ENCODE measurements around the gene TRIP13. TPM values are rescaled to one million over a fixed set of nuclear protein-coding genes. Genes with fewer than 3 reads are reported as not detected.
"Not testable (repeated sequence)": the region's sequence is repeated elsewhere in the genome, so short reads cannot be mapped to it uniquely, and the experiment has no call there.

The TRIP13 gene
- polyA plus RNA-seq, 1 donor from 2014 or later = 2.1 TPM

DNA sequence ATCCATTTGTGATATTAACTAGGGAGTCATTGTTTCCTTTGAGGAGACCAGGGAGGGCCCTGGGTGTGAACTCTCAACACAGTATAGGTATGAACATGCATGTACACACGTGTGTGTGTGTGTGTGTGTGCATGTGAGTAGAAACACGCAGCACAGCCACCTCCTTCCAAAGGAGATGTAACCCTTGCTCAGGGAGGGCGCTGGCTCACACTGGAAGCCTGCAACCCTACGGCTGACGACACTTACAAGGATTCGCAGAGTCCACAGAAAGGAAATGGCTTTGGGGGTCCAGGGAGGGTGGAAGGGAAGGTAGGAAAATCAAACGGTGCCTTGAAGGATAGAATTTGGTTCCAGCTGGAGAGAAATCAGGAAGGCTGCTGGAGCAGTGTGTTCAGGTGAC is 21.9 kb downstream of the TRIP13 start:
- no peak for TF ChIP-seq POLR2AphosphoS5 (IDR thresholded peaks at IDR 0.05)
- TF ChIP-seq, protein P1, sequence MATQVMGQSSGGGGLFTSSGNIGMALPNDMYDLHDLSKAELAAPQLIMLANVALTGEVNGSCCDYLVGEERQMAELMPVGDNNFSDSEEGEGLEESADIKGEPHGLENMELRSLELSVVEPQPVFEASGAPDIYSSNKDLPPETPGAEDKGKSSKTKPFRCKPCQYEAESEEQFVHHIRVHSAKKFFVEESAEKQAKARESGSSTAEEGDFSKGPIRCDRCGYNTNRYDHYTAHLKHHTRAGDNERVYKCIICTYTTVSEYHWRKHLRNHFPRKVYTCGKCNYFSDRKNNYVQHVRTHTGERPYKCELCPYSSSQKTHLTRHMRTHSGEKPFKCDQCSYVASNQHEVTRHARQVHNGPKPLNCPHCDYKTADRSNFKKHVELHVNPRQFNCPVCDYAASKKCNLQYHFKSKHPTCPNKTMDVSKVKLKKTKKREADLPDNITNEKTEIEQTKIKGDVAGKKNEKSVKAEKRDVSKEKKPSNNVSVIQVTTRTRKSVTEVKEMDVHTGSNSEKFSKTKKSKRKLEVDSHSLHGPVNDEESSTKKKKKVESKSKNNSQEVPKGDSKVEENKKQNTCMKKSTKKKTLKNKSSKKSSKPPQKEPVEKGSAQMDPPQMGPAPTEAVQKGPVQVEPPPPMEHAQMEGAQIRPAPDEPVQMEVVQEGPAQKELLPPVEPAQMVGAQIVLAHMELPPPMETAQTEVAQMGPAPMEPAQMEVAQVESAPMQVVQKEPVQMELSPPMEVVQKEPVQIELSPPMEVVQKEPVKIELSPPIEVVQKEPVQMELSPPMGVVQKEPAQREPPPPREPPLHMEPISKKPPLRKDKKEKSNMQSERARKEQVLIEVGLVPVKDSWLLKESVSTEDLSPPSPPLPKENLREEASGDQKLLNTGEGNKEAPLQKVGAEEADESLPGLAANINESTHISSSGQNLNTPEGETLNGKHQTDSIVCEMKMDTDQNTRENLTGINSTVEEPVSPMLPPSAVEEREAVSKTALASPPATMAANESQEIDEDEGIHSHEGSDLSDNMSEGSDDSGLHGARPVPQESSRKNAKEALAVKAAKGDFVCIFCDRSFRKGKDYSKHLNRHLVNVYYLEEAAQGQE (IDR thresholded peaks at IDR 0.05; ENCODE audit: borderline replicate concordance) = no peak
- TF ChIP-seq, protein P2, sequence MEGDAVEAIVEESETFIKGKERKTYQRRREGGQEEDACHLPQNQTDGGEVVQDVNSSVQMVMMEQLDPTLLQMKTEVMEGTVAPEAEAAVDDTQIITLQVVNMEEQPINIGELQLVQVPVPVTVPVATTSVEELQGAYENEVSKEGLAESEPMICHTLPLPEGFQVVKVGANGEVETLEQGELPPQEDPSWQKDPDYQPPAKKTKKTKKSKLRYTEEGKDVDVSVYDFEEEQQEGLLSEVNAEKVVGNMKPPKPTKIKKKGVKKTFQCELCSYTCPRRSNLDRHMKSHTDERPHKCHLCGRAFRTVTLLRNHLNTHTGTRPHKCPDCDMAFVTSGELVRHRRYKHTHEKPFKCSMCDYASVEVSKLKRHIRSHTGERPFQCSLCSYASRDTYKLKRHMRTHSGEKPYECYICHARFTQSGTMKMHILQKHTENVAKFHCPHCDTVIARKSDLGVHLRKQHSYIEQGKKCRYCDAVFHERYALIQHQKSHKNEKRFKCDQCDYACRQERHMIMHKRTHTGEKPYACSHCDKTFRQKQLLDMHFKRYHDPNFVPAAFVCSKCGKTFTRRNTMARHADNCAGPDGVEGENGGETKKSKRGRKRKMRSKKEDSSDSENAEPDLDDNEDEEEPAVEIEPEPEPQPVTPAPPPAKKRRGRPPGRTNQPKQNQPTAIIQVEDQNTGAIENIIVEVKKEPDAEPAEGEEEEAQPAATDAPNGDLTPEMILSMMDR (IDR thresholded peaks at IDR 0.05; ENCODE audit: poor library complexity, severe bottlenecking) = no peak
- no peak for TF ChIP-seq TAF1 (IDR thresholded peaks at IDR 0.05; ENCODE audit: low read depth)
- TF ChIP-seq RAD21 (conservative IDR thresholded peaks at IDR 0.05) = no peak
- no peak for TF ChIP-seq SMC3 (conservative IDR thresholded peaks at IDR 0.05; ENCODE audit: poor library complexity)
- H3K9me3 ChIP-seq (ENCODE audit: low read length) = no peaks in the 10 kb centered on the region
- H3K4me3 ChIP-seq (ENCODE audit: low read length) = no peak overlapping the region
- H3K27me3 ChIP-seq (ENCODE audit: insufficient read depth, low read depth, low read length) = no peaks in the 10 kb centered on the region
- H3K27ac ChIP-seq (ENCODE audit: low read length) = no peak overlapping the region
- H3K9ac ChIP-seq (ENCODE audit: low read length) = no peak overlapping the region
- no peaks in the 10 kb centered on the region for H3K79me2 ChIP-seq (replicated peaks; ENCODE audit: insufficient read depth, low read length)
- no peaks in the 10 kb centered on the region for H3F3A ChIP-seq (ENCODE audit: insufficient read depth, low read length, poor library complexity, severe bottlenecking)
- H4K20me1 ChIP-seq (ENCODE audit: insufficient read depth) = no peaks in the 10 kb centered on the region
- H2AFZ ChIP-seq (ENCODE audit: low read depth, low read length) = no peak overlapping the region
- H3K4me2 ChIP-seq (ENCODE audit: low read length) = no peak overlapping the region
- H3K9me2 ChIP-seq (ENCODE audit: insufficient read depth, low read length) = no peaks in the 10 kb centered on the region
- no peaks in the 10 kb centered on the region for H3K36me3 ChIP-seq (ENCODE audit: insufficient read depth, low read length)

DNA sequence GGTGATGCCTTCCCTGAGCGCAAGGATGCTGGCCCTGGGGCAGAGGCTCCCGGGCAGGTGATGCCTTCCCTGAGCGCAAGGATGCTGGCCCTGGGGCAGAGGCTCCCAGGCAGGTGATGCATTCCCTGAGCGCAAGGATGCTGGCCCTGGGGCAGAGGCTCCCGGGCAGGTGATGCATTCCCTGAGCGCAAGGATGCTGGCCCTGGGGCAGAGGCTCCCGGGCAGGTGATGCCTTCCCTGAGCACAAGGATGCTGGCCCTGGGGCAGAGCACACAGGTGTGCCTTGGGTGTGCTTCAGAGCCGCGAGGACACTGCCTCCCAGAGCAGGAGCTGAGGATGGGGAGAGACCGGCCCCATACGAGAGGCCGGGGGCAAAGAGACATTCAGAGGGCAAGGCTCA is 22.7 kb downstream of the TRIP13 start:
- not testable (repeated sequence) for H3K9ac ChIP-seq (ENCODE audit: low read length); H2AFZ ChIP-seq (ENCODE audit: low read depth, low read length); H4K20me1 ChIP-seq (ENCODE audit: insufficient read depth); H3K27ac ChIP-seq (ENCODE audit: low read length); H3K79me2 ChIP-seq (replicated peaks; ENCODE audit: insufficient read depth, low read length); H3K9me2 ChIP-seq (ENCODE audit: insufficient read depth, low read length); H3K27me3 ChIP-seq (ENCODE audit: insufficient read depth, low read depth, low read length); H3K9me3 ChIP-seq (ENCODE audit: low read length); H3K4me2 ChIP-seq (ENCODE audit: low read length); H3K4me3 ChIP-seq (ENCODE audit: low read length); H3K36me3 ChIP-seq (ENCODE audit: insufficient read depth, low read length); H3F3A ChIP-seq (ENCODE audit: insufficient read depth, low read length, poor library complexity, severe bottlenecking)

DNA sequence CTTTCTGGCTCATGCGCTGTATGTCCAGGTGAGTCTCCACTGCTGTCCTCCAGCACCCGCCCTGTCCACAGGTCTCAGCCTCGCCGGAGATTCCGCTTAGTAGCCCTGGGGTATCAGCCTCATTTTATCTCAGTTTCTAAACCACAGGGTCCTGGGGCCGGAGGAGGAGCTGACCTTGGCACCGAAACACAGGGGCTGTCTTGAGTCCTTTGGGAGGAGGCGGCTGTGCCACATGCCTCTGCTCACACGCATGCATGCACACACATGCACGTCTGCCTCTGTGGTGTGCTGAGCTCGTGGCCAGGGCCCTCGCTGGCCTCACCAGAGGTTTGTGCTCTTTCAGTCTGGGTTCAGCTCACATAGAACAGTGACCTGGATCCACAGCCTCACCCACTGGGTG is 23.3 kb downstream of the TRIP13 start:
- H3K9me2 ChIP-seq (ENCODE audit: insufficient read depth, low read length) = no peaks in the 10 kb centered on the region
- no peaks in the 10 kb centered on the region for H4K20me1 ChIP-seq (ENCODE audit: insufficient read depth)
- no peaks in the 10 kb centered on the region for H3K27me3 ChIP-seq (ENCODE audit: insufficient read depth, low read depth, low read length)
- no peak overlapping the region for H3K9ac ChIP-seq (ENCODE audit: low read length)
- H3K36me3 ChIP-seq (ENCODE audit: insufficient read depth, low read length) = no peaks in the 10 kb centered on the region
- no peaks in the 10 kb centered on the region for H3K79me2 ChIP-seq (replicated peaks; ENCODE audit: insufficient read depth, low read length)
- H3K27ac ChIP-seq (ENCODE audit: low read length) = no peak overlapping the region
- no peak overlapping the region for H3K4me2 ChIP-seq (ENCODE audit: low read length)
- TF ChIP-seq MXI1 (conservative IDR thresholded peaks at IDR 0.05; ENCODE audit: poor library complexity, severe bottlenecking) (no peak), TAF1 (IDR thresholded peaks at IDR 0.05; ENCODE audit: low read depth) (no peak), EP300 (conservative IDR thresholded peaks at IDR 0.05; ENCODE audit: poor library complexity, severe bottlenecking) (no peak), EZH2 (IDR thresholded peaks at IDR 0.05; ENCODE audit: borderline replicate concordance, insufficient read depth, low read length, poor library complexity, severe bottlenecking) (no peak), POLR2AphosphoS5 (IDR thresholded peaks at IDR 0.05) (no peak), RAD21 (conservative IDR thresholded peaks at IDR 0.05) (no peak), SMC3 (conservative IDR thresholded peaks at IDR 0.05; ENCODE audit: poor library complexity) (no peak)
- TF ChIP-seq, protein P1 (IDR thresholded peaks at IDR 0.05; ENCODE audit: borderline replicate concordance) = no peak
- TF ChIP-seq, protein P2 (IDR thresholded peaks at IDR 0.05; ENCODE audit: poor library complexity, severe bottlenecking) = no peak
- H3F3A ChIP-seq (ENCODE audit: insufficient read depth, low read length, poor library complexity, severe bottlenecking) = no peaks in the 10 kb centered on the region
- H3K9me3 ChIP-seq (ENCODE audit: low read length) = no peaks in the 10 kb centered on the region
- no peak overlapping the region for H2AFZ ChIP-seq (ENCODE audit: low read depth, low read length)
- no peak overlapping the region for H3K4me3 ChIP-seq (ENCODE audit: low read length)
